Measurements from ENCODE around the gene ROBO4.

- TF ChIP-seq CTCF (IDR thresholded peaks at IDR 0.05), result no peak
- TF ChIP-seq POLR2AphosphoS5 (IDR thresholded peaks at IDR 0.05), result no peak
- TF ChIP-seq POLR2A (IDR thresholded peaks at IDR 0.05), result no peak
- TF ChIP-seq EP300 (IDR thresholded peaks at IDR 0.05), result no peak
Measured at GRCh38 chr11:124835918-124836317, 61.7 kb downstream of the ROBO4 start.

Measured in stomach (tissue), 4 donors.